ENCODE data around the gene ITGB6. TPM values are rescaled to one million over a fixed set of nuclear protein-coding genes. Genes with fewer than 3 reads are reported as not detected.

ITGB6 gene
- total and polyA plus RNA-seq, 2 of the 8 experiments (the other 6 are each of a cell fraction or from before 2014, with no cell fraction given), result not detected

GRCh38 chr2:160214461-160215445 is 14.7 kb upstream of the ITGB6 start (continued):
- TF ChIP-seq CHD7 (IDR thresholded peaks at IDR 0.05; ENCODE audit: insufficient replicate concordance, low read length), result no peak
- no peak for TF ChIP-seq CBX5 (IDR thresholded peaks at IDR 0.05; ENCODE audit: low read depth, low read length)
- no peak for TF ChIP-seq SAP30 (IDR thresholded peaks at IDR 0.05; ENCODE audit: insufficient read depth, insufficient replicate concordance, low read length)
- no peak for TF ChIP-seq POU5F1 (IDR thresholded peaks at IDR 0.05; ENCODE audit: low read depth, low read length)

Data from H1 (cell line).